Testis (tissue), 3 donors: Measurements from ENCODE around the gene HSD17B3. TPM values are rescaled to one million over a fixed set of nuclear protein-coding genes. Genes with fewer than 3 reads are reported as not detected.
A peak's percentile ranks its signal among the peaks of the same experiment; 100 is the strongest.

Experiments
- DNase-seq: peaks from one replicate; pipeline ENCODE4 v3.0.0-alpha.2; 2019
- H3K27ac ChIP-seq, 2 donors: fragments of 200-600 bp; sonication (generic); one replicate each; pipeline ENCODE4 v1.5.1; 2019
- H3K27me3 ChIP-seq: fragments of 200-600 bp; sonication (generic); one replicate; pipeline ENCODE4 v1.5.1; 2019
- H3K36me3 ChIP-seq: fragments of 200-600 bp; sonication (generic); one replicate; pipeline ENCODE4 v1.5.1; 2017; ENCODE audit warnings: low read depth; ENCODE audit errors: missing control alignments
- H3K4me1 ChIP-seq: fragments of 200-600 bp; sonication (generic); one replicate; pipeline ENCODE4 v1.5.1; 2019
- H3K4me3 ChIP-seq, 2 donors: fragments of 200-600 bp; sonication (generic); one replicate each; pipeline ENCODE4 v1.5.1; 2017 to 2019
- H3K9me3 ChIP-seq: fragments of 200-600 bp; sonication (generic); one replicate; pipeline ENCODE4 v1.5.1; 2017
- CTCF ChIP-seq, 3 experiments: fragments of 450-650 bp in 2 of 3; fragments of 200-600 bp in 1 of 3; sonication (generic) in 1 of 3; IDR thresholded peaks; one replicate each; pipeline ENCODE4 v1.5.1; 2016 to 2019; ENCODE audit warnings: antibody characterized with exemption in 3 of 3, mild to moderate bottlenecking in 2 of 3, moderate library complexity in 1 of 3
- POLR2A ChIP-seq: fragments of 450-650 bp; IDR thresholded peaks from one replicate; pipeline ENCODE4 v1.6.1; 2017; ENCODE audit warnings: antibody characterized with exemption, mild to moderate bottlenecking, moderate library complexity
- WGBS, 2 donors: methylation state at CpG; one replicate each; pipeline ENCODE4 v1.1.5; 2018; 5-methylcytosine and 5-hydroxymethylcytosine counted together
- intact Hi-C: fragments of 100-400 bp; cut with DNase I; formaldehyde crosslinking; loops from one replicate; pipeline ENCODE4 v1.15.1; 2023; ENCODE audit warnings: low total_unique reads
- polyA plus RNA-seq: library from polyadenylated mRNA; stranded (reverse); fragments of 350-450 nt; fragmentation: Illumina TruSeq; extraction: RNeasy Lipid Tissue Mini Kit (QIAGEN cat#74804); gene quantifications from one replicate; pipeline ENCODE4 v1.2.3, GENCODE V29; 2014; ENCODE audit warnings: low read depth, low replicate concordance; ENCODE audit not compliant: insufficient read depth
- total RNA-seq, 2 donors: library from RNA; depleted of rRNA; stranded (reverse); fragments of >200 nt; gene quantifications; one replicate each; pipeline ENCODE4 v1.2.3, GENCODE V29; 2016

Gene HSD17B3
- total and polyA plus RNA-seq, 3 donors from 2014 or later = 103 to 159 (median 104) TPM

GRCh38 chr9:96246267-96246671 is 55.7 kb downstream of the HSD17B3 start:
- H3K27me3 ChIP-seq = no peaks in the 10 kb centered on the region
- intact Hi-C loops = no loop called here
- TF ChIP-seq CTCF (IDR thresholded peaks at IDR 0.05) (no peak), POLR2A (no peak)

DNA sequence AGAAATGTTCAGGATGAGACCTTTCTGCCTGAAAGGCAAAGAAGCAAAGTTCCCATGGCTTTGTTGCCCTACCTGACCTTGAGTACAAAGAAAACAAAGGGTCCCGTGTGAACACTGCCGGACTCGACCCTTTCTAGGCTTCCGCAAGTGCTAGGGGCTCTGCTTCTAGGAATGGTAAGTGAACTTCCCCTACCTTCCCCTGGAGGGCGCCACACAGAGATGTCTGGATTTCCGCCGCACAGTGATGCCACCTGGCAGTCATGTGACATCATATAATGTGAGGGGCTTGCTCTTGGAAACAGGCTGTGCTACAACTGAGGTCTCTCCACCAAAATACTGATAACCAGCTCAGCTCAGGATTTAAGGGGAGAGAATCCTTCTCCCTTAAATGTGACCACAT is 56.6 kb downstream of the HSD17B3 start:
- Histone ChIP-seq H3K27ac (peak overlapping the region; percentile 88 to 92), H3K36me3 (no peaks in the 10 kb centered on the region), H3K4me1 (peaks cover 40% of the 10 kb centered on the region), H3K9me3 (no peaks in the 10 kb centered on the region), H3K4me3 (no peak overlapping the region), H3K27me3 (no peaks in the 10 kb centered on the region)
- 79 to 94% methylated on average over 4 to 7 of the region's 7 CpGs for WGBS, 2 donors
- TF ChIP-seq POLR2A = no peak
- peak in 2 of 3 experiments; percentile 25 to 29 for TF ChIP-seq CTCF (IDR thresholded peaks at IDR 0.05)
- DNase-seq = no peak
- intact Hi-C loops = no loop called here

More at GRCh38 chr9:96246267-96246671, 55.7 kb downstream of the HSD17B3 start:
- Histone ChIP-seq H3K9me3 (no peaks in the 10 kb centered on the region), H3K4me1 (peaks cover 40% of the 10 kb centered on the region), H3K4me3 (no peak overlapping the region), H3K36me3 (no peaks in the 10 kb centered on the region), H3K27ac (peak overlapping the region; percentile 88 to 92)
- WGBS, 2 donors = 28 to 42% methylated on average over 8 of the region's 8 CpGs
- DNase-seq = peak; percentile 78

DNA sequence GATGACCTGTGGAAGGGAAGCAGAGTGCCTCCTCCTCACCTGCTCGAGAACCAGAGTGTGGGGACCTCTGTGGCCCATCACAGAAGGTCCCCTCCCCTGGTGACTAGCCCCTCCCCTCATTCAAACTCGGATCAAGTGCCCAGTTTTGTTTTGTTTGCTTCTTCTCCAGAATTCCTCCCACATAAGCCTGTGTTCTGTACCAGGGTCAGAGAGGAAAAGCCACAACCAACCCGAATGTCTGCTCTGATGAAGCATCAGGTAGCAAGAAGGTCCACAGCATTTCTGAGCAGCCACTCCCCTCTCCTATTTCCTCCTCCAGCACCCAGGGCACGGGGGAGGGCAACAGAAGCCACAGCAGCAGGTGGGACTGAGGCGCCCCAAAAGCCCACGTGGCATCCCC is 58.2 kb downstream of the HSD17B3 start:
- WGBS, 2 donors = 32 to 54% methylated on average over 3 to 6 of the region's 6 CpGs
- Histone ChIP-seq H3K9me3 (no peaks in the 10 kb centered on the region), H3K36me3 (no peaks in the 10 kb centered on the region), H3K27me3 (no peaks in the 10 kb centered on the region), H3K4me3 (no peak overlapping the region), H3K4me1 (peaks cover 40% of the 10 kb centered on the region), H3K27ac (peak overlapping the region; percentile 13 to 92)
- intact Hi-C loops = no loop called here
- TF ChIP-seq CTCF (IDR thresholded peaks at IDR 0.05) (no peak), POLR2A (no peak)
- no peak for DNase-seq

- TF ChIP-seq POLR2A (no peak), CTCF (IDR thresholded peaks at IDR 0.05) (no peak)
- Histone ChIP-seq H3K36me3 (no peaks in the 10 kb centered on the region), H3K27me3 (no peaks in the 10 kb centered on the region), H3K27ac (peak overlapping the region; percentile 17 to 92), H3K9me3 (no peaks in the 10 kb centered on the region), H3K4me1 (peaks cover 42% of the 10 kb centered on the region), H3K4me3 (no peak overlapping the region)
- DNase-seq = no peak
- 45 to 46% methylated on average over 4 of the region's 4 CpGs for whole genome bisulfite sequencing, 2 donors
- intact Hi-C loops = no loop called here
Measured at GRCh38 chr9:96242811-96243210, 59.2 kb downstream of the HSD17B3 start.

- WGBS, 2 donors = 87 to 88% methylated on average over 3 of the region's 3 CpGs
- H3K9me3 ChIP-seq = no peaks in the 10 kb centered on the region
- intact Hi-C loops = no loop called here
- H3K27ac ChIP-seq = peak overlapping the region in 1 of 2 donors; percentile 28
- no peak overlapping the region for H3K4me3 ChIP-seq
- no peak for DNase-seq
- peaks cover 46% of the 10 kb centered on the region for H3K4me1 ChIP-seq
- H3K36me3 ChIP-seq = no peaks in the 10 kb centered on the region
- H3K27me3 ChIP-seq = no peaks in the 10 kb centered on the region
- no peak for TF ChIP-seq CTCF (IDR thresholded peaks at IDR 0.05)
- TF ChIP-seq POLR2A = no peak
Measured at GRCh38 chr9:96241391-96241809, 60.6 kb downstream of the HSD17B3 start.
